Measurements from ENCODE around the gene CLIC5.

DNA sequence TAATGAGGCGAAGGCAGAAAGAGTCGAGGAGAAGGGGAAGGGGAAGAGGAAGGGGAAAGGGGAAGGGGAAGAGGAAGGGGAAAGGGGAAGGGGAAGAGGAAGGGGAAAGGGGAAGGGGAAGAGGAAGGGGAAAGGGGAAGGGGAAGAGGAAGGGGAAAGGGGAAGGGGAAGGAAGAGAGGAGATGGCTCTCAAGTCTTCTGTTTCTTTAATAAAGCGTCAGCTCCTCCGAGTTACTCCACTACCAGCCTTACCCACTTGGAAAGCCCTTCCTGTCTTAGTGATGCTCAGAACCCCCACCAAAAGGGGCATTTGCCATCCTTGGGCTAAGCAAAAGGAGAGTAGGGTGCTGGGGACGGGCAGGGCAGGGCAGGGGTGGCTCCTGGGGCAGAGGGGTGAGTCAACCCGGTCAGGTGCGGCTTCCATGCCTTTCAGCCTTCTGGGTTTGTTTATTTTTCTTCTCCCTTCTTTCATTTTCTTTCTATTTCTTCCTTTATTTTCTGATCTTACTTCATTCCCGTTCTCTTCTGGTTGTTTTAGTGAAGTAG is 476 bp upstream of the CLIC5 start:
- no peak for TF ChIP-seq TAF1 (IDR thresholded peaks at IDR 0.05; ENCODE audit: low read depth)
- TF ChIP-seq SMC3 (conservative IDR thresholded peaks at IDR 0.05; ENCODE audit: poor library complexity) = no peak
- no peak for TF ChIP-seq POLR2AphosphoS5 (IDR thresholded peaks at IDR 0.05)
- TF ChIP-seq, protein P1, sequence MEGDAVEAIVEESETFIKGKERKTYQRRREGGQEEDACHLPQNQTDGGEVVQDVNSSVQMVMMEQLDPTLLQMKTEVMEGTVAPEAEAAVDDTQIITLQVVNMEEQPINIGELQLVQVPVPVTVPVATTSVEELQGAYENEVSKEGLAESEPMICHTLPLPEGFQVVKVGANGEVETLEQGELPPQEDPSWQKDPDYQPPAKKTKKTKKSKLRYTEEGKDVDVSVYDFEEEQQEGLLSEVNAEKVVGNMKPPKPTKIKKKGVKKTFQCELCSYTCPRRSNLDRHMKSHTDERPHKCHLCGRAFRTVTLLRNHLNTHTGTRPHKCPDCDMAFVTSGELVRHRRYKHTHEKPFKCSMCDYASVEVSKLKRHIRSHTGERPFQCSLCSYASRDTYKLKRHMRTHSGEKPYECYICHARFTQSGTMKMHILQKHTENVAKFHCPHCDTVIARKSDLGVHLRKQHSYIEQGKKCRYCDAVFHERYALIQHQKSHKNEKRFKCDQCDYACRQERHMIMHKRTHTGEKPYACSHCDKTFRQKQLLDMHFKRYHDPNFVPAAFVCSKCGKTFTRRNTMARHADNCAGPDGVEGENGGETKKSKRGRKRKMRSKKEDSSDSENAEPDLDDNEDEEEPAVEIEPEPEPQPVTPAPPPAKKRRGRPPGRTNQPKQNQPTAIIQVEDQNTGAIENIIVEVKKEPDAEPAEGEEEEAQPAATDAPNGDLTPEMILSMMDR (IDR thresholded peaks at IDR 0.05; ENCODE audit: poor library complexity, severe bottlenecking) = no peak
- no peak for TF ChIP-seq EP300 (conservative IDR thresholded peaks at IDR 0.05; ENCODE audit: poor library complexity, severe bottlenecking)
